Activated CD4-positive, alpha-beta T cell treated with anti-CD3 and anti-CD28 coated beads for 48 hours (primary cell): ENCODE measurements around the gene SLC6A14.

Source experiments
- DNase-seq: peaks from one replicate; pipeline ENCODE4 v3.0.0-alpha.2; 2020

The SLC6A14 gene

GRCh38 chrX:116436358-116436816 is at the start of gene SLC6A14:
TSS of gene SLC6A14 (plus strand) at chrX:116436606. CDS start at chrX:116436710, 104 bp downstream.
- no peak for DNase-seq

GRCh38 chrX:116395752-116396151 is 40.7 kb upstream of the SLC6A14 start:
- DNase-seq: no peak

- DNase-seq: no peak
Measured at GRCh38 chrX:116399681-116400080, 36.7 kb upstream of the SLC6A14 start.

- DNase-seq: no peak
Measured at GRCh38 chrX:116409219-116409618, 27.2 kb upstream of the SLC6A14 start.

- DNase-seq: no peak
Measured at GRCh38 chrX:116413273-116413672, 23.1 kb upstream of the SLC6A14 start.

GRCh38 chrX:116417214-116417613 is 19.2 kb upstream of the SLC6A14 start:
- DNase-seq: no peak

- no peak for DNase-seq
Measured at GRCh38 chrX:116417968-116418367, 18.4 kb upstream of the SLC6A14 start.

GRCh38 chrX:116427978-116428377 is 8.4 kb upstream of the SLC6A14 start:
- no peak for DNase-seq

- DNase-seq: no peak
Measured at GRCh38 chrX:116435597-116435996, 809 bp upstream of the SLC6A14 start.

GRCh38 chrX:116449156-116449555 is 12.8 kb downstream of the SLC6A14 start:
- no peak for DNase-seq

GRCh38 chrX:116462822-116463221 is 26.4 kb downstream of the SLC6A14 start, which contains the start of gene CT83:
TSS of gene CT83 (minus strand) at chrX:116462976. CDS start at chrX:116462856, 120 bp downstream.
- no peak for DNase-seq

- DNase-seq: no peak
Measured at GRCh38 chrX:116480059-116480458, 43.7 kb downstream of the SLC6A14 start.

GRCh38 chrX:116490104-116490503 is 53.7 kb downstream of the SLC6A14 start:
- no peak for DNase-seq

- DNase-seq: no peak
Measured at GRCh38 chrX:116493271-116493670, 56.9 kb downstream of the SLC6A14 start.

- no peak for DNase-seq
Measured at GRCh38 chrX:116499780-116500179, 63.4 kb downstream of the SLC6A14 start.
